HepG2 (cell line): ENCODE measurements around the gene ZSCAN31. TPM values are rescaled to one million over a fixed set of nuclear protein-coding genes. Genes with fewer than 3 reads are reported as not detected.

ENCODE experiments used
- ATAC-seq: fragments of 200-7000 bp; cut with Tn5 transposase; 3 replicates; pipeline ENCODE4 v1.9.1; 2020; ENCODE audit warnings: mild to moderate bottlenecking, moderate library complexity
- BruUV-seq: library from RNA; stranded (reverse); fragments of 400-500 nt; replicated peaks from 2 replicates; lab custom pipeline; 2021; lab: Mats Ljungman, UMichigan
- CTCF ChIA-PET: fragments of 300-600 bp; formaldehyde crosslinking; extraction: SDS; loops from one replicate; lab custom pipeline; 2021; ENCODE audit warnings: low total read pairs, inconsistent platforms, low intra/inter-chr PET ratio; lab: Yijun Ruan, JAX
- POLR2A ChIA-PET: fragments of 350-600 bp; sonication (Branson Sonifier 250); formaldehyde crosslinking; loops from one replicate; lab custom pipeline; 2020; ENCODE audit warnings: antibody characterized with exemption, inconsistent platforms; lab: Yijun Ruan, JAX
- DNase-seq: peaks from one replicate; pipeline ENCODE4 v3.0.0-alpha.2; 2015; ENCODE audit warnings: low spot score
- FAIRE-seq: peaks from 3 replicates; lab custom pipeline; 2011; peaks lifted over from hg19 to GRCh38; lab: Jason Lieb, UNC
- H2AFZ ChIP-seq: one replicate; pipeline ENCODE4 v1.6.1; 2011; ENCODE audit warnings: low read length, inconsistent platforms
- H3K27ac ChIP-seq: fragments of 300-600 bp; 3 replicates; pipeline ENCODE4 v1.8.0; 2011; ENCODE audit warnings: mixed run types, mild to moderate bottlenecking, mixed read lengths, low read length, inconsistent platforms; ENCODE audit not compliant: insufficient read depth; ENCODE audit errors: extremely low read length
- H3K27me3 ChIP-seq, 2 experiments: fragments of 200-600 bp in 1 of 2; 2 replicates in 1 of 2; 3 replicates in 1 of 2; pipeline versions ENCODE4 v1.6.0 to v1.8.0; 2011; ENCODE audit warnings: low read length in 2 of 2, mild to moderate bottlenecking in 2 of 2, moderate library complexity in 2 of 2, inconsistent platforms in 1 of 2; ENCODE audit not compliant: insufficient read depth in 2 of 2, control insufficient read depth in 1 of 2
- H3K36me3 ChIP-seq, 2 experiments: fragments of 200-600 bp in 1 of 2; replicated peaks in 1 of 2; 2 replicates in 1 of 2; 3 replicates in 1 of 2; pipeline versions ENCODE4 v1.5.1 to v1.8.0; 2011; ENCODE audit warnings: low read length in 2 of 2, inconsistent platforms in 1 of 2; ENCODE audit not compliant: insufficient read depth in 2 of 2, control insufficient read depth in 1 of 2
- H3K4me1 ChIP-seq: 2 replicates; pipeline ENCODE4 v1.5.1; 2012; ENCODE audit warnings: low read length, inconsistent platforms; ENCODE audit not compliant: insufficient read depth
- H3K4me2 ChIP-seq: 2 replicates; pipeline ENCODE4 v1.6.0; 2011; ENCODE audit warnings: low read depth, low read length, inconsistent platforms
- H3K4me3 ChIP-seq, 3 experiments: fragments of 200-600 bp in 1 of 3; sonication (generic), shearing (Covaris generic) in 1 of 3; replicated peaks in 1 of 3; 2 replicates each; pipeline ENCODE4 v1.5.1; 2011 to 2016; ENCODE audit warnings: low read length in 3 of 3, inconsistent platforms in 2 of 3, low read depth in 2 of 3, mild to moderate bottlenecking in 2 of 3, control low read depth in 1 of 3, mixed read lengths in 1 of 3; ENCODE audit not compliant: insufficient read depth in 1 of 3
- H3K79me2 ChIP-seq: one replicate; pipeline ENCODE4 v1.6.1; 2011; ENCODE audit warnings: low read length, inconsistent platforms; ENCODE audit not compliant: insufficient read depth
- H3K9ac ChIP-seq: 2 replicates; pipeline ENCODE4 v1.6.0; 2011; ENCODE audit warnings: mild to moderate bottlenecking, low read depth, low read length, inconsistent platforms; ENCODE audit not compliant: insufficient read depth
- H3K9me3 ChIP-seq: 2 replicates; pipeline ENCODE4 v1.5.1; 2012; ENCODE audit warnings: mild to moderate bottlenecking, low read length
- H4K20me1 ChIP-seq: 2 replicates; pipeline ENCODE4 v1.6.0; 2011; ENCODE audit warnings: inconsistent platforms, mild to moderate bottlenecking, low read length, moderate library complexity; ENCODE audit not compliant: insufficient read depth
- ASH2L ChIP-seq: fragments of 300-600, 200-600 bp; sonication (generic); IDR thresholded peaks from 2 replicates; pipeline ENCODE4 v1.7.0; 2017; ENCODE audit warnings: low read depth, mild to moderate bottlenecking, moderate library complexity, mixed read lengths, low read length; ENCODE audit not compliant: insufficient read length
- BORCS8-MEF2B ChIP-seq: sonication (generic); formaldehyde crosslinking; IDR thresholded peaks from 2 replicates; pipeline ENCODE4 v1.8.0; 2022; ENCODE audit warnings: mild to moderate bottlenecking, missing genetic modification reagents
- CENPBD1 ChIP-seq: sonication (generic); formaldehyde crosslinking; IDR thresholded peaks from 2 replicates; pipeline ENCODE4 v1.8.0; 2022; ENCODE audit warnings: missing genetic modification reagents, low read depth, mild to moderate bottlenecking, borderline replicate concordance
- GZF1 ChIP-seq: sonication (generic); formaldehyde crosslinking; IDR thresholded peaks from 2 replicates; pipeline ENCODE4 v1.5.1; 2020; ENCODE audit warnings: mild to moderate bottlenecking, missing genetic modification reagents
- HDAC1 ChIP-seq: sonication (generic); formaldehyde crosslinking; IDR thresholded peaks from 2 replicates; pipeline ENCODE4 v1.5.1; 2020; ENCODE audit warnings: mild to moderate bottlenecking, missing genetic modification reagents
- KDM5A ChIP-seq: fragments of 200-600 bp; sonication (generic); IDR thresholded peaks from 2 replicates; pipeline ENCODE4 v1.7.0; 2018; ENCODE audit warnings: antibody characterized with exemption, mild to moderate bottlenecking, low read length, borderline replicate concordance
- KLF12 ChIP-seq: sonication (generic); formaldehyde crosslinking; IDR thresholded peaks from 2 replicates; pipeline ENCODE4 v1.4.0; 2020; ENCODE audit warnings: missing genetic modification reagents, borderline replicate concordance
- NFE2L1 ChIP-seq: sonication (generic); formaldehyde crosslinking; IDR thresholded peaks from 2 replicates; pipeline ENCODE4 v1.4.0; 2020; ENCODE audit warnings: missing genetic modification reagents, mild to moderate bottlenecking, borderline replicate concordance
- NRL ChIP-seq: sonication (generic); formaldehyde crosslinking; IDR thresholded peaks from 2 replicates; pipeline ENCODE4 v1.5.0; 2020; ENCODE audit warnings: missing genetic modification reagents, mild to moderate bottlenecking, moderate library complexity, borderline replicate concordance
- SMYD3 ChIP-seq: sonication (generic); formaldehyde crosslinking; IDR thresholded peaks from 2 replicates; pipeline ENCODE4 v1.8.1; 2023; ENCODE audit warnings: mild to moderate bottlenecking, missing genetic modification reagents
- SOX13 ChIP-seq, 3 experiments: fragments of 450-650 bp in 1 of 3; sonication (generic) in 1 of 3; formaldehyde crosslinking in 1 of 3; IDR thresholded peaks in 2 of 3; conservative IDR thresholded peaks in 1 of 3; 2 replicates each; pipeline versions ENCODE4 v1.5.0 to v1.6.1; 2016 to 2020; ENCODE audit warnings: antibody characterized with exemption in 1 of 3, mild to moderate bottlenecking in 1 of 3, missing compliant biosample characterization in 1 of 3, missing genetic modification reagents in 1 of 3, moderate library complexity in 1 of 3
- TFAP4 ChIP-seq: sonication (generic); IDR thresholded peaks from 2 replicates; pipeline ENCODE4 v1.6.1; 2016; ENCODE audit warnings: low read depth, borderline replicate concordance
- ZFP1 ChIP-seq: IDR thresholded peaks from 2 replicates; pipeline ENCODE4 v1.6.1; 2016
- ZNF441 ChIP-seq: sonication (generic); formaldehyde crosslinking; IDR thresholded peaks from 2 replicates; pipeline ENCODE4 v1.7.0; 2021; ENCODE audit warnings: missing genetic modification reagents, borderline replicate concordance
- ZNF468 ChIP-seq: sonication (generic); formaldehyde crosslinking; IDR thresholded peaks from 2 replicates; pipeline ENCODE4 v1.8.0; 2022; ENCODE audit warnings: mild to moderate bottlenecking, moderate library complexity, missing genetic modification reagents
- ZNF567 ChIP-seq: sonication (generic); formaldehyde crosslinking; IDR thresholded peaks from 2 replicates; pipeline ENCODE4 v1.8.1; 2023; ENCODE audit warnings: mild to moderate bottlenecking, missing genetic modification reagents, borderline replicate concordance
- ZNF891 ChIP-seq: sonication (generic); formaldehyde crosslinking; IDR thresholded peaks from 2 replicates; pipeline ENCODE4 v1.5.0; 2020; ENCODE audit warnings: mild to moderate bottlenecking, missing genetic modification reagents
- WGBS: methylation state at CpG from one replicate; pipeline ENCODE4 v1.1.6; 2017; ENCODE audit warnings: low lambda C conversion rate; 5-methylcytosine and 5-hydroxymethylcytosine counted together
- in situ Hi-C: cut with HindIII; loops from 2 replicates; pipeline ENCODE4 v1.10.0; 2017; ENCODE audit warnings: low pct_unique_long_range_greater_than_20kb; ENCODE audit not compliant: extremely low pct_ligation_motif_present
- intact Hi-C: fragments of 100-400 bp; cut with micrococcal nuclease; formaldehyde crosslinking; loops from one replicate; pipeline ENCODE4 v1.10.0; 2022; ENCODE audit not compliant: unreplicated experiment
- polyA plus RNA-seq, 8 experiments: library from polyadenylated mRNA; depleted of rRNA in 3 of 8; stranded (reverse) in 7 of 8; unstranded in 1 of 8; fragments of >200 nt; fragmentation: Illumina TruSeq in 4 of 8; extraction: Trizol in 4 of 8; gene quantifications; 2 replicates each; pipeline versions ENCODE4 v1.2.1 to v1.2.3, GENCODE V29; 2011 to 2016; ENCODE audit warnings: low read depth in 4 of 8, missing spikeins in 1 of 8, mixed read lengths in 1 of 8; ENCODE audit not compliant: insufficient read depth in 1 of 8
- total RNA-seq, 5 experiments: library from RNA; depleted of rRNA; stranded (reverse); fragments of >200 nt; fragmentation: Illumina TruSeq; extraction: Trizol; gene quantifications; 2 replicates each; pipeline ENCODE4 v1.2.3, GENCODE V29; 2016; ENCODE audit warnings: low read depth in 1 of 5
- TF ChIP-seq, protein P1 (sequence below), 2 experiments: sonication (generic) in 1 of 2; formaldehyde crosslinking in 1 of 2; IDR thresholded peaks; 2 replicates each; pipeline versions ENCODE4 v1.4.0 to v1.6.1; 2018 to 2020; ENCODE audit warnings: missing genetic modification reagents in 2 of 2, borderline replicate concordance in 1 of 2, low read depth in 1 of 2, mild to moderate bottlenecking in 1 of 2, missing biosample characterization in 1 of 2

ZSCAN31 gene
- total and polyA plus RNA-seq, 2 of the 13 experiments (the other 11 are each of a cell fraction or from before 2014, with no cell fraction given): 5.3 to 6.2 TPM

DNA sequence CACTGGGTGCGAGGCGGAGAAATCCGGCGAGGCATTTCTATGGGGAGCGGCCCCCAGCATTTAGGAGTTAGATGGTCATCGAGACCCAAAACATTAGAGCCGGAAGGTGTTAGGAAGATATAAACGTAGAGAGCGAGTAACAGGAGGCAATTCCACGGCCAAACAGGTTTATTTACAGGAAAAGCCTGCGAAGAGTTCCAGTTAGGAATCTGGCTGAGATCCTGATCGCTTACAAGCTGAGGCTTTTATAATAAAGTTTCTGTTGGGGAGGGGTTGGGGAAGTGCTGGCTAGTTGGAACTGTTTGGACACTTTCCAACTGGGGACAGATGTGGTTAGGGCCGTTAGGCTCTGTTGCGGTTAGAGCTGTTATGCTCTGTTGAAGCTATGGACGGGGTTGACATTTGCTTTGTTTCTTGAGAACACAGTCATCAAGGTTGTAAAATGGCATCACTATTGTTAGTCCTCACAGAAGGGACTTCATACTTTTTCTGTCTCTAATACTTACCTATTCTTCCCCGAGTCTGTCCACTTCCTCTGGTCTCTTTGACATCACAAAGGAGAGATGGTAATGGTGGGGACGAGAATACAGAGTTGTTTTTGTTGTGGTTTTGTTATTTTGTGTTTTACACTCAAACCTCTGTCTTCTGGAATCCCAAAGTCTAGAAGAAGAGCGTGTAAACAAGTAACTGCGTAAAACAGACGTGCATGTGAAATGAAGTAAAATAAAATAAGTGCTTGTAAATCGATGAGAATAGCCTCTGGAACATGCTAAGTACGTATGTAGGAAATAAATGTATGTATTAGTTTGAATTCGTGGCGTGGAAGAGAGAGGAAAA, 554 bp upstream of the ZSCAN31 start:
- H2AFZ ChIP-seq: peak overlapping the region; percentile 9
- CTCF ChIA-PET: no interaction called here
- POLR2A ChIA-PET: interaction anchor here (0.6 to 4.9 kb wide), 25 partner anchors 9 to 864 kb away, joined by 3 to 108 read pairs (median 9); partner anchors contain the start of genes PGBD1, ZKSCAN3, ZKSCAN4 and ZKSCAN8
- peaks cover 25% of the 10 kb centered on the region for H3K4me1 ChIP-seq
- WGBS: 4% methylated on average over 24 of the region's 24 CpGs
- peaks cover 8% of the 10 kb centered on the region for H3K9me3 ChIP-seq
- FAIRE-seq (peak; percentile 36), ATAC-seq (peak; percentile 38), DNase-seq (peak; percentile 44)
- H4K20me1 ChIP-seq: no peaks in the 10 kb centered on the region
- H3K79me2 ChIP-seq: peaks cover 9% of the 10 kb centered on the region
- H3K4me3 ChIP-seq: peak overlapping the region; percentile 78 to 94 (median 80)
- no TSS peak for BruUV-seq
- H3K27me3 ChIP-seq: no peaks in the 10 kb centered on the region; a peak in 1 of 5 replicates
- H3K9ac ChIP-seq: peak overlapping the region; percentile 88
- peak overlapping the region; percentile 96 for H3K27ac ChIP-seq
- in situ Hi-C loops: no loop called here
- intact Hi-C loops: no loop called here
- H3K36me3 ChIP-seq: no peaks in the 10 kb centered on the region
- H3K4me2 ChIP-seq: peak overlapping the region; percentile 87
- TF ChIP-seq NFE2L1 (CRISPR knock-in tag): no peak
- TF ChIP-seq, protein P1, sequence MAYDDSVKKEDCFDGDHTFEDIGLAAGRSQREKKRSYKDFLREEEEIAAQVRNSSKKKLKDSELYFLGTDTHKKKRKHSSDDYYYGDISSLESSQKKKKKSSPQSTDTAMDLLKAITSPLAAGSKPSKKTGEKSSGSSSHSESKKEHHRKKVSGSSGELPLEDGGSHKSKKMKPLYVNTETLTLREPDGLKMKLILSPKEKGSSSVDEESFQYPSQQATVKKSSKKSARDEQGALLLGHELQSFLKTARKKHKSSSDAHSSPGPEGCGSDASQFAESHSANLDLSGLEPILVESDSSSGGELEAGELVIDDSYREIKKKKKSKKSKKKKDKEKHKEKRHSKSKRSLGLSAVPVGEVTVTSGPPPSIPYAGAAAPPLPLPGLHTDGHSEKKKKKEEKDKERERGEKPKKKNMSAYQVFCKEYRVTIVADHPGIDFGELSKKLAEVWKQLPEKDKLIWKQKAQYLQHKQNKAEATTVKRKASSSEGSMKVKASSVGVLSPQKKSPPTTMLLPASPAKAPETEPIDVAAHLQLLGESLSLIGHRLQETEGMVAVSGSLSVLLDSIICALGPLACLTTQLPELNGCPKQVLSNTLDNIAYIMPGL (CRISPR knock-in tag; IDR thresholded peaks at IDR 0.05; ENCODE audit: borderline replicate concordance in 1 of 2, low read depth in 1 of 2): peak in 1 of 2 experiments; percentile 15; a peak in 1 of 4 replicates
- TF ChIP-seq NRL (CRISPR knock-in tag): no peak
- no peak for TF ChIP-seq SOX13 (IDR thresholded peaks at IDR 0.05)
- TF ChIP-seq SOX13 (CRISPR knock-in tag; conservative IDR thresholded peaks at IDR 0.05 in 1 of 2, IDR thresholded peaks at IDR 0.05 in 1 of 2): peak in 1 of 2 experiments; percentile 11; a peak in 1 of 4 replicates
- 0 out of 2 replicates have a peak, but pooled peaks have one; percentile 18 for TF ChIP-seq GZF1
- peak; percentile 61; the same call in 1 of the 2 replicates for TF ChIP-seq KDM5A
- TF ChIP-seq CENPBD1 (CRISPR knock-in tag): 0 out of 2 replicates have a peak, but pooled peaks have one; percentile 18
- TF ChIP-seq ZNF441 (CRISPR knock-in tag): no peak
- TF ChIP-seq ZNF567: 0 out of 2 replicates have a peak, but pooled peaks have one; percentile 17
- TF ChIP-seq ASH2L: peak; percentile 29
- TF ChIP-seq HDAC1 (CRISPR knock-in tag): no peak
- TF ChIP-seq TFAP4: no peak
- TF ChIP-seq ZNF891 (CRISPR knock-in tag): 0 out of 2 replicates have a peak, but pooled peaks have one; percentile 9
- TF ChIP-seq ZNF468 (CRISPR knock-in tag): no peak
- no peak for TF ChIP-seq BORCS8-MEF2B (CRISPR knock-in tag)
- no peak for TF ChIP-seq KLF12 (CRISPR knock-in tag)
- 0 out of 2 replicates have a peak, but pooled peaks have one; percentile 6 for TF ChIP-seq SMYD3 (CRISPR knock-in tag)
- 0 out of 2 replicates have a peak, but pooled peaks have one; percentile 50 for TF ChIP-seq ZFP1 (CRISPR knock-in tag)
